ENCODE data around the gene AP1G2.
"Not testable (repeated sequence)": the region's sequence is repeated elsewhere in the genome, so short reads cannot be mapped to it uniquely, and the experiment has no call there.

AP1G2 gene

DNA sequence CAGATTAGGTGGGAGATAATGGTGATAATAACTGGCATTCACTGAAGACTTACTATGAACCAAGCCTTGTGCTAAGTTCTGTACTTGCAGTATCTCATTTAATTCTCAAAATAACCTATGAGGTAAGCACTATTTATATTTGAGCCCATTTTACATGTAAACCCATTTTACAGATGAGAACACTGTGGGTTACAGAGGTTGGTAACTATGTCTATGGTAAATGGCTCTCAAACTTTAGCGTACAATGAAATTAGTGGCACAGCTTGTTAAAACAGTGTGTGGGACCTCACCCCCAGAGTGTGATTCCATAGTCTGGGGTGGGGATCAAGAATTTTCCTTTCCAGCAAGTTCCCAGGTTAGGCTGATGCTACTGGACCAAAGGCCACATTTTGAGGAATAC, 33.2 kb upstream of the AP1G2 start:
- DNase-seq (ENCODE audit: low read depth, low spot score) = no peak

DNA sequence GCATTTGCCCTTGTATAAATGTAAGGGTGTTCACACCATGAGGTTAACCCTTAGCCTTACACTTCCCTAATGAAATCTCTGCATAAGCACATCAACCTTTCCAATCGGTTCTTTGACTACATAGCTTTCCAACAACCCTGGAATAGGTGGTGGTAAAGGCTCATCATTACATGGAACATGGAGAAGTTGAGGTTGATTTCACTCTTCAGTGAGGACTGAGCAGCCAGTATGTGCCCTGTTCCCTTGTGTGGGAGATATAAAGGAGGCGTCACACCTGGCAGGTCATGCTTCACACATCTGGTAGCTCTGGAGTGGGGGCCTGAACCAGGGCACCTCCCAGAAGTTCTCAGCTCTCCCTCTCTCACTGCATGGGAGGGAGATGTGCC, 32.7 kb upstream of the AP1G2 start:
- no peak for DNase-seq (ENCODE audit: low read depth, low spot score)

DNA sequence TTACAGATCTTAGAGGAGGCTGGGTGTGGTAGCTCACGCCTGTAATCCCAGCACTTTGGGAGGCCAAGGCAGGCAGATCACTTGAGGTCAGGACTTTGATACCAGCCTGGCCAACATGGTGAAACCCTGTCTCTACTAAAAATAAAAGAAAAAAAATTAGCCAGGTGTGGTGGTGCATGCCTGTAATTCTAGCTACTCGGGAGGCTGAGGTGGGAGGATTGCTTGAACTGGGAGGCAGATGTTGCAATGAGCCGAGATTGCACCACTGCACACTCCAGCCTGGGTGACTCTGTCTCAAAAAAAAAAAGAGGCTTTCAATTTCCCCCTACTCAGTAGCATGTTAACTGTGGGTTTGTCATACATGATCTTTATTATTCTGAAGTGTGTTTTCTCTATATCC, 26.6 kb upstream of the AP1G2 start:
- DNase-seq (ENCODE audit: low read depth, low spot score) = not testable (repeated sequence)

DNA sequence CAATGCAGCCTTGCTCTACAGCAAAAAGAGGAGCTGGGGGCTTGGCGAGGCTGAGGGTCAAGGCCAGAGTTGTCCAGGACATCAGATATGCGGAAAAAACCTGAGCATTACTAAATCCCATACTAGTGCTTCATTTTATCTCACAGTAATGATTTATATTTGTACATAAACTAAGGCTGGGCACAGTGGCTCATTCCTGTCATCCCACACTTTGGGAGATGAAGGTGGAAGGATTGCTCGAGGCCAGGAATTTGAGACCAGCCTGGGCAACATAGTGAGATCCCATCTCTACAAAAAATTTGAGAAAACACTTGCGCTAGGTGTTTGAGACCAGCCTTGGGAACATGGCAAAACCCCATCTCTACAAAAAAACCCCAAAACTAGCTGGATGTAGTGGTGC, 22.6 kb upstream of the AP1G2 start:
- DNase-seq (ENCODE audit: low read depth, low spot score) = no peak

DNA sequence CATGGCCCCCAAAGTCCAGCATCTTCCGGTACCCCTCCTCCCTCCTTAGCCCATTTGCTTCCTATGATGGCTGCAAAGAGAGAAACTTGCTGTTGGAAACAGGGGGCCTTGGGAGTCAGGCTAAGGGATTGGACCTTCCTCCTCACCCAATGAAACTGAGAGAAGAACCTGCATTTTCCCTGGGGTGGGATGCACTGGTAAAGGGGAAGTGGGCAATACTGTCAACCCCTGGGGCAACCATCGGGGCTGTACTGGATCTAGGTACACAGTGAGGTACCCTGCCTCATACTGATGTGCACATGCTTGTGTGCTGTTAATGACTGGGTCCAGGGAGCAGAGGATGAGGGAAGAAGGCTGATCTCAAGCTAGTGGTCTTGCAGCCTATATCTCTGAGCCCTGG, 22.0 kb upstream of the AP1G2 start:
- DNase-seq (ENCODE audit: low read depth, low spot score) = no peak

DNA sequence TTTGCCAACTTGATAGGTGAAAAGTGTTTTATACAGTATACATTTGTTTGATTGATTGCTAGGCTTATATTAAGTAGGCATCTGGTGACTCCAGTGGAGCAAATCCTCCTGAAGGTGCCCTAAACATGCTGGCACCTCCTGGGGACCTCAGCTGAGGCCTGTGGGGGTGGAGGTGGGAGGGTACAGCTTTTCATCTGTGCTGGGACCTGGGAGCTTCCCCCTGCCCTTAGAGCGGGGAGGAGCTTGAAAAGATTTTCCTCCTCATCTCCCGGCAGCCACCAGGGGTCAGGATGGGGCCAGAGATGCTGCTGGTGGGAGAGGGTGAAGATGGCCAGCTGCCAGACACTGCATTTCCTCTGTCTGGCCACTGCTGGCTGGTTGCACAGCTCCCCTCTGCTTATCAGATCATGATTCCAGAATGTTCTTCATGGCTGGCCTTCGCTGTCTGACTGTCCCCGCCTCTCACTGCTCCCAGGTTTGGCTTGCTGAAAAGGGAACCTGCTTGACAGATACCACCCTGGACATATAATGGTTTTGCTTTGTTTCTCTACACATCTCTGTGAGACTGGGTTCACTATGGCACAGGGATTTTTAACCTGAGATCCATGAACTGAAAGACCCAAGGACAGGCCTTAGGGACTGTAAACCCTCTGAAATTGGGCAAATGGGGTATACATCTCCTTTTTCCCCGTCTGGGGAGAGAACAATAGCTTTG, 21.4 kb upstream of the AP1G2 start:
- DNase-seq (ENCODE audit: low read depth, low spot score) = peak; percentile 77

DNA sequence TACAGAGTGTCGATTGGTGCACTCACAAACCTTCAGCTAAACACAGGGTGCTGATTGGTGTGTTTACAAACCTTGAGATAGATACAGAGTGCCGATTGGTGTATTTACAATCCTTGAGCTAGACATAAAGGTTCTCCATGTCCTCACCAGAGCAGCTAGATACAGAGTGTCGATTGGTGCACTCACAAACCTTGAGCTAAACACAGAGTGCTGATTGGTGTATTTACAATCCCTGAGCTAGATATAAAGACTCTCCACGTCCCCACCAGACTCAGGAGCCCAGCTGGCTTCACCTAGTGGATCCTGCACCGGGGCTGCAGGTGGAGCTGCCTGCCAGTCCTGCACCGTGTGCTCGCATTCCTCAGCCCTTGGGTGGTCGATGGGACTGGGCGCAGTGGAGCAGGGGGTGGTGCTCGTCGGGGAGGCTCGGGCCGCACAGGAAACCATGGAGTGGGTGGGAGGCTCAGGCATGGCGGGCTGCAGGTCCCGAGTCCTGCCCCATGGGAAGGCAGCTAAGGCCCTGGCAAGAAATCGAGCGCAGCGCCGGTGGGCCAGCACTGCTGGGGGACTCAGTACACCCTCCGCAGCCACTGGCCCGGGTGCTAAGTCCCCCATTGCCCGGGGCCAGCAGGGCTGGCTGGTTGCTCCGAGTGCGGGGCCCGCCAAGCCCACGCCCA, 17.1 kb upstream of the AP1G2 start:
- DNase-seq (ENCODE audit: low read depth, low spot score) = not testable (repeated sequence)

DNA sequence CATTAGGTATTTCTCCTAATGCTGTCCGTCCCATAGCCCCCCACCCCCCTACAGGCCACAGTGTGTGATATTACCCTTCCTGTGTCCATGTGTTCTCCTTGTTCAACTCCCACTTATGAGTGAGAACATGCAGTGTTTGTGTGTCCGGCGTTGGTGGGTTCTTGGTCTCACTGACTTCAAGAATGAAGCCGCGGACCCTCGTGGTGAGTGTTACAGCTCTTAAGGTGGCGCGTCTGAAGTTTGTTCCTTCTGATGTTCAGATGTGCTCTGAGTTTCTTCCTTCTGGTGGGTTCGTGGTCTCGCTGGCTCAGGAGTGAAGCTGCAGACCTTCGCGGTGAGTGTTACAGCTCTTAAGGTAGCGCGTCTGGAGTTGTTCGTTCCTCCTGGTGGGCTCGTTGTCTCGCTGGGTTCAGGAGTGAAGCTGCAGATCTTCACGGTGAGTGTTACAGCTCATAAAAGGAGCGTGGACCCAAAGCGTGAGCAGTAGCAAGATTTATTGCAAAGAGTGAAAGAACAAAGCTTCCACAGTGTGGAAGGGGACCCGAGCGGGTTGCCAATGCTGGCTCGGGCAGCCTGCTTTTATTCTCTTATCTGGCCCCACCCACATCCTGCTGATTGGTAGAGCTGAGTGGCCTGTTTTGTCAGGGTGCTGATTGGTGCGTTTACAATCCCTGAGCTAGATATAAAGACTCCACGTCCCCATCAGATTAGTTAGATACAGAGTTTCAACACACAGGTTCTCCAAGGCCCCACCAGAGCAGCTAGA, 16.4 kb upstream of the AP1G2 start:
- DNase-seq (ENCODE audit: low read depth, low spot score) = not testable (repeated sequence)

DNA sequence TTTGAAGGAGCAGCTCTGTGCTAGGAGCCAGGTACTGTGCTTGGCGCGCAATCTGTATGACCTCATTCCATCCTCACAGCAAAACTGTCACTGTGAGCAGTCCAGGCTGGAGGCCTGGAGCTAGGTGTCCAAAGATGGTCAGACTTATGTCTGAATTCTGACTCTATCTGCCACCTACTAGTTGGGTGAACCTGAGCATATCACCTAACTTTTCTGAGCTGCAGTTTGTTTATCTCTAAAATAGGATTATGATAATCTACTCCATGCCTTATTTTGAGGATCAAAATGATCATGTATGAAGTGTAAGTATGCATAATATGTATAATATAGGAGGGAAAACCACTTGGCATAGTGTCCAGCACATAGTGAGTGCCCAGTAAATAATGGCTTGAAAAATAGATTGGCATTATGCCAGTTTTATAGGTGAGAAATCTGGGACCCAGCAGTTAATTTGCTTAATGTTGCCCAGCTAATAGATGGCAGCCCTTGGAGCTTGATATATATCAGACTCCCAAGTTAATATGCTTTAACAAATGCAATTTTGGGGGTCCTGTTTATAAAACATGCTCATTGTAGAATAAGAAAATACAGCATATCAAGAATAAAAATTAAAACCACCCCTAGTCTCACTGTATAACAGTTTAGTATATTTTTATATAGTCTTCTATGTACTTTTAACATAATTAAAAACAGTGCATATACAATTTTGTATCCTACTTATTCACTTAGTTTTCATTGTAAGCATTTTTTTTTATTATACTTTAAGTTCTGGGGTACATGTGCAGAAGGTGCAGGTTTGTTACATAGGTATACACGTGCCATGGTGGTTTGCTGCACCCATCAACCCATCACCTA, 15.5 kb upstream of the AP1G2 start:
- DNase-seq (ENCODE audit: low read depth, low spot score) = no peak

DNA sequence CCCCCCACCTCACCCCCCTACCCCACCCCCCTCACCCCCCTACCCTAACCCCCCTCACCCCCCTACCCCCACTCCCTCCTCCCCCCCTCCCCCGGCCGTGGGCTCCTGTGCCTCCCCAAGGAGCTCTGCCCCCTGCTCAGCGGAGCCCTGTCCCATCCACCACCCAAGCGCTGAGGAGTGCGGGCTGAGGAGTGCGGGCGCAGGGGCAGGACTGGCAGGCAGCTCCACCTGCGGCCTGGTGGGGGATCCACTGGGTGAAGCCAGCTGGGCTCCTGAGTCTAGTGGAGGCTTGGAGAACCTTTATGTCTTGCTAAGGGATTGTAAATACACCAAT, 13.3 kb upstream of the AP1G2 start:
- DNase-seq (ENCODE audit: low read depth, low spot score) = no peak

DNA sequence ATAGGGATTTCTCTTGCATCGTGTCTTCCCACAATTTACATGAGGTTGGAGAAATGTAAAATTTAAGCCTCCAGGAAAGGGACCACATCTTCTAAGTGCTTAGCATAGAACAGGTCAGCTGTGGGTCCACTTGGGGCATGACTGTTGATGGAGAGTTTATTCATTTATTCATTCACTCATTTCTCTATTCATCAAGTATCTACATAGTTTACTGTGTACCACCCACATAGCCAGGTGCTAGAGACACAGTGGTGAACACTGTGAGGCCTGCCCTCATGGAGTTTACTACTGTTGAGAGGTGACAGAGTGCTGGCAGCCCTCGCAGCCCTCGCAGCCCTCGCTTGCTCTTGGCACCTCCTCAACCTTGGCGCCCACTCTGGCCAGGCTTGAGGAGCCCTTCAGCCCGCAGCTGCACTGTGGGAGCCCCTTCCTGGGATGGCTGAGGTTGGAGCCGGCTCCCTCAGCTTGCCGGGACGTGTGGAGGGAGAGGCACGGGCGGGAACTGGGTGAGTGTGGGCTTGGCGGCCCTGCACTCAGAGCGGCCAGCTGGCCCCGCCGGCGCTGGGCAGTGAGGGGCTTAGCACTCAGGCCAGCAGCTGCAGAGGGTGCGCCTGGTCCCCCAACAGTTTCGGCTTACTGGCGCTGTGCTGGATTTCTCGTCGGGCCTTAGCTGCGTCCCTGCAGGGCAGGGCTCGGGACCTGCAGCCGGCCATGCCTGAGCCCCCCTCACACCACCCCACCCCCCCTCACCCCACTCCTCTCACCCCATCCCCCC, 12.7 kb upstream of the AP1G2 start:
- no peak for DNase-seq (ENCODE audit: low read depth, low spot score)

DNA sequence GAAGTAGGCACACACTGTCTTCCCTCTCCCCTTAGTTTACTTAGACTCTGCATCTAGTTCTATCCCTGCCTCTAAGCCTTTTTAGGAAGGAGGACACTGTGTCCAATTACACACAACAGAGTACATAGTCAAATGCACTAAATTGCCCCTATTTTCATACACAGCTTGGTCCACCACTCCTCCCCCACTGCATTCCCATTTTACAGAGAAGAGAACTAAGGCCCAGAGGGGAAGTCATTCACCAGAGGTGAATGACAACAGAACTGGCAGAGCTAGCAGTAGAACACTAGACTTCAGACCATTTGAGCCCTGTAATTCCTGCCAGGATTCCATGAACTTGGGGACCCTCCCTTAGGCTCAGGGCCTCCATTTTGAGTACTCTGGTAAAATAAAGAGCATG, 12.1 kb upstream of the AP1G2 start:
- no peak for DNase-seq (ENCODE audit: low read depth, low spot score)

DNA sequence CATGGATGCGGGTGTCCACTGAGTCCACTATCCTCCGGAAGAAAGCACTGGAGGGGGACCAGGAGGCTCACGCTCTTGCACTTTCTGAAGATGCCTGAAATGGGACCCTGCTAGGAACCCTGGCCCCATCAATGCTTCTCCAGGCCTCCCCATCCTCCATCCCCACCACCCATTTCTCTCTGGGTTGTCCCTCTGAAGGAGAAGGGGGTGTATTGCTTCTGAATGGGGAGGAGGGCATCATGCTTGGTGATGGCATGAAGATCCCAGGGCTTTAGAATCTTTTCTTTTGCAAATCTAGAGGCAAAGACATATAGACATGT, 11.7 kb upstream of the AP1G2 start:
- DNase-seq (ENCODE audit: low read depth, low spot score) = no peak

DNA sequence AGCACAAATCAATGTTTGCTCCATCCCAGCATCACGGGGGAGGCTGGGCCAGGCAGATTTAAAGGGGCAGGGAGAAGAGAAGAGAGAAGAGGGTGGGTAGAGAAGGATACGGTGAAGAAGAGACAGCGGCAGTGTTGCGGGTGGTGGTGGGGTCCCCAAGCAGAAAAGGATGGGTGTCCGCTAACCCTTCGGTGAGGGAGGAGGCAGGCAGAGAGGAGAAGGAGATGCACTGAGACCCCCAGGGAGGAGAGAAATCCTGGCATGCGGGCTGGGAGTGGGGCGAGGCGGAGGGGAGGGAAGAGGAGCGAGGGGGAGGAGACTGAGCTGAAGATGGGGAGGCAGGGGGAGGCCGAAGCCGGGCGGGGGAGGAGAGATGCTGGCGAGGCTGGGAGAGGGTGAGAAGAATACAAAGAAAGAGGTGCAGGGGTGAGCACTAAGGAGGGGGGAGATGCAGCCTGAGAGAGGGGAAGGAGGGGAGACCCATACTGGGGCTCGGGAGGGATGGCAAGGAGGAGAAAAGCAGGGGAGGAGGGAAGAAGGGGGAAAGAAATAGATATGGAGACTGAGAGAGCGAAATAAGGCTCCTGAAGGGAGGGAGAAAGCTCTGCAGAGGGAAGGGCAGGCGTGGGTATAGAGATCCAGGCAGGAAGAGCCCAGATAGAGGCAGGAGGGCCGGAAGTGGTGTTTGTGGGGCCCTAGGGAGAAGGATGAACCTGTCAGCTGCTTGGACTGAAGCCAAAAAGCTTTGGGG, 11.1 kb upstream of the AP1G2 start, which contains the start of gene JPH4:
Gene JPH4, minus strand, starts transcription at position 231 of the 751 bp plus-strand sequence. CDS start 1,337 bp downstream, outside the sequence.
- no peak for DNase-seq (ENCODE audit: low read depth, low spot score)

DNA sequence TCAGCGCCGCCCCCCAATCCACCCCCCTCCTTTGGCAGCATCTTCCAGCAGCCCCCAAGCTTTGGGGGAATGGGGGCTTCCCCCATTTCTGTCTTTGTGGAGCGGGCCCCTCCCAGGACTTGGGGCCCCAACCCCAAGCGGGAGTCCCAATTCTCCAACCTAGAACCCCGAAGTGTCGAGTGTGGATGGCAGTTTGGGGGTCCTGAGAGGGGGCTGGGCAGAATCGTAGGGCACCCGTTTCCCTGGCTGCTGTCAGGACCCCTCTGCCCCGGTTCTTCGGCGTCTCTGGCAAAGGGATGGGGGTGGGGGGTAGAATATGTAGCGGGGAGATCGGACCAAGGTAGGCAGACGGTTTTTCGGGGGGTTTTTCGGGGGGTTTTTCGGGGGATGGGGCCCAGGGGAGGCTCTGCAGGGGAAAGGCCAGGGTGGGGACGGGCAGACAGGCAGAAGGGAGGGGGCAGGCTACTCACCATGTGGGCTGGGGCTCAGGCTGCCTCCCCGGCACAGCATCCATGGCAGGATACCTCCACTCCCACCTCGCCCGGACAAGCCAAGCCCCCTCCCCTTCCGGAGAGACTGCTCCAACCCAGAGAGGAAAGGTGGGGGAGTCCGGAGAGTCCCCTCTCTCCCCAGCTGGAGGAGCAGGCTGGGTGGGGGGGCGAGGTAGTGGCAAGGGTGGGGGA, 10.3 kb upstream of the AP1G2 start:
- no peak for DNase-seq (ENCODE audit: low read depth, low spot score)

DNA sequence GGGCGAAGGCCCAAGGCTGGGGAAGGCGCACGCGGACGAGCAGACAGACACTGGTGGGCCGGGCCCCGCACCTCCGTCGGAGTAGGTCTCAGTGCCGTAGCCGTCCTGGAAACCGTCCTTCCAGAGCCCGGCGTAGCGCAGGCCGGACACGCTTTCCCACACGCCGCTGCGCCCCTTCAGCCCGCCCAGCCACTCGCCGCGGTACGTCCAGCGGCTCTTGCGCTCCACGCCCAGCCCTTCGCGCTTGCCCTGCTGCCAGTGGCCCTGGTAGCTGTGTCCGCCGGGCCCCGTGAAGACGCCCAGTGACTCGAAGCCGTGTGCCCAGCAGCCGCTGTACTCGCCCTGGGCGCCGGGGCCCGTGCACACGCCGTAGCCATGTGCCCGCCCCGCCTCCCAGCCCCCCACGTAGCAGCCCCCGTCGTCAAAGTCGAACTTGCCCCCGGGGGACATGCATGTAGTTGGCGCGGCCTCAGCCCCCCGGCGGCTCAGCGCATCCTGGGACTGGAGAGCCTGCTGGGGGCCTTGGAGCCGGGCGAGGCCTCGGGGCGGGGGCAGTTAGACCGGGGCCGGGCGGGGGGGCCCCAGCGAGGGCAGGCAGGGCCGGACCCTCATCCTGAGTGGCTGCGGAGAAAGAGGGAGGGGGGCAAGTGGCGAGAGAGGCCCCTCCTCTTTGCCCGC, 9.6 kb upstream of the AP1G2 start:
- DNase-seq (ENCODE audit: low read depth, low spot score) = no peak

DNA sequence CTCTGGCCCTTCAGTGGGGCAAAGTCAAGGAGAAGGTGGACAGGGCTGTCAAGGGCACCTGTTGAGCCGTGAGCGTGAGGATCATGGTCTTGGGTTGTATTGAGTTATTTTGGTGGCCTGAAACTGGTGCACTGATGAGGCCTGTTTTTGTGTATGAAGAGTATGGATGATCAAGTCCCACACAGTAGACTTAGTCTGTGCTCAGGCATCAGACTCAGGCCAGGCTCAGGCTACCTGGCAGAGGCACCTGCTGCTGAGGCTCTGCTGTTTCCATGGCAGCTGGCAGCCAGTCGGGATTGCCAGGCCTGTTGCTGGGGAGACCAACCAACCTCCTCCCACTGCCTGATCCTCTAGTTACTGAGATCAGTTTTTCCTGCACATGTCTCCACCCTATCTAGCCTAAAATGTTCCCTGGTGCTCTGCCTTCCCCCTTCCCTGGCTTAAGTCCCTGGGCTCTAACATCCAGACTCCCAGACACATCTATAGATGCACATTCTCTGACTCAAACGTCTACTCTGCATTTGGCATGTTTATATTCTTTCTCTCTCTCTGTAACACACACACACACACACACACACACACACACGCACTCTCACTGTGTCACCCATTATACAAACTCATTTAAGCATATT, 5.9 kb upstream of the AP1G2 start:
- DNase-seq (ENCODE audit: low read depth, low spot score) = no peak

DNA sequence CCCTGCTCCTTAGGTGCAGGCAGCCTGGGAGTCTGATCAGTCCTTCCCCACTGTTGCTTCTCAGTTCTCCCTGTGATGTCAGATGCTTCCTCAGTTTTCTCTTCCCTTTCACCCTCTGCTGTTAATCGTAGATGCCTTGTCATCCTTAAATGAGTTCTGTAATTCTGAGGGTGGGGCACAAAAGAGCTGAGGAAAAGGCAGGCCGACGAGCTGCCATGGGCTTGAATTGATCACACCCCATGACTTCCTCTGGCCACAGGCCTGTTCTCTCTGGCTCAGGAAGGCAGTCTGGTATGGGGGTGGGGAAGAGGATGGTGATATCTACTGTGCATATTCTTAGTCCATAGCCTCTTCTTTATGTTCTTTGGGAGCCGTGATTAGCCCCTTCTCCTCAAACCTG, 5.2 kb upstream of the AP1G2 start:
- DNase-seq (ENCODE audit: low read depth, low spot score) = no peak

DNA sequence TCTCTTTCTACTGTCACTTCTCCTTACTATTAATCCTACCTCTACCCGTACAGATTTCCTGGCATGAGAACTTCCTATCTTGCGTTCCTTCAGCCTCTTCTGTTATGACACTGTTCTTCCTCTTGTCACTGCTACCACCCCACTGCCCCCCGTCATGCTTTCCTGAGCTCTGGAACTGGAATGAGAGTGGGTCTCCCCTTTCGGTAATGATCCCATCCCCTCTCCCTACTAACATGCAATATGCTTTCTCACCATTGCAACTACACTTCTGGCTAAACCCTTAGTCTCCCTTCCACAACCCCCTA, 4.9 kb upstream of the AP1G2 start:
- no peak for DNase-seq (ENCODE audit: low read depth, low spot score)

Data from smooth muscle cell of the brain vasculature (primary cell).